HEK293 (cell line): ENCODE measurements around the gene KRT15.
A peak's percentile ranks its signal among the peaks of the same experiment; 100 is the strongest.

Experiments used
- CTCF ChIA-PET: fragments of 350-600 bp; formaldehyde crosslinking; extraction: SDS; loops from one replicate; lab custom pipeline; 2021; ENCODE audit warnings: antibody characterized with exemption; lab: Yijun Ruan, JAX
- POLR2A ChIA-PET: fragments of 300-600 bp; formaldehyde crosslinking; extraction: SDS; loops from one replicate; lab custom pipeline; 2020; ENCODE audit warnings: antibody characterized with exemption, inconsistent platforms; lab: Yijun Ruan, JAX
- H3K27ac ChIP-seq: fragments of 200-500 bp; sonication (Bioruptor generic); 2 replicates; pipeline ENCODE4 v1.5.1; 2014; ENCODE audit warnings: low read depth, low read length, control low read depth, inconsistent platforms; ENCODE audit errors: extremely low read depth
- H3K36me3 ChIP-seq, 2 experiments: fragments of 200-500 bp in 1 of 2; sonication (Bioruptor generic) in 1 of 2; 1 replicate in 1 of 2; 2 replicates in 1 of 2; pipeline ENCODE4 v1.5.1; 2014 to 2017; ENCODE audit warnings: inconsistent platforms in 2 of 2, low read length in 2 of 2; ENCODE audit not compliant: control insufficient read depth in 2 of 2, insufficient read depth in 1 of 2
- H3K4me1 ChIP-seq: fragments of 200-500 bp; sonication (Bioruptor generic); 2 replicates; pipeline ENCODE4 v1.5.1; 2014; ENCODE audit warnings: mild to moderate bottlenecking, low read length, inconsistent platforms; ENCODE audit not compliant: control insufficient read depth, insufficient read depth
- H3K4me3 ChIP-seq: 2 replicates; pipeline ENCODE4 v1.5.1; 2011; ENCODE audit warnings: low read depth, mild to moderate bottlenecking, control low read depth, low read length, moderate library complexity
- H3K9me3 ChIP-seq: fragments of 200-500 bp; sonication (Bioruptor generic); 2 replicates; pipeline ENCODE4 v1.5.1; 2014; ENCODE audit warnings: low read depth, low read length, inconsistent platforms; ENCODE audit not compliant: control insufficient read depth, insufficient read depth
- GLI4 ChIP-seq: fragments of 450-650 bp; formaldehyde crosslinking; IDR thresholded peaks from 2 replicates; pipeline ENCODE4 v1.5.1; 2016; ENCODE audit warnings: missing biosample characterization, missing genetic modification characterization
- GLIS1 ChIP-seq: fragments of 450-650 bp; formaldehyde crosslinking; IDR thresholded peaks from 2 replicates; pipeline ENCODE4 v1.5.1; 2016; ENCODE audit warnings: missing biosample characterization, missing genetic modification characterization
- HOXA7 ChIP-seq: sonication (generic); formaldehyde crosslinking; IDR thresholded peaks from 2 replicates; pipeline ENCODE4 v1.8.1; 2022; ENCODE audit warnings: missing genetic modification reagents, borderline replicate concordance
- OVOL3 ChIP-seq: fragments of 450-650 bp; formaldehyde crosslinking; IDR thresholded peaks from 2 replicates; pipeline ENCODE4 v1.5.1; 2016; ENCODE audit warnings: missing biosample characterization, missing genetic modification characterization
- REPIN1 ChIP-seq: fragments of 450-650 bp; formaldehyde crosslinking; IDR thresholded peaks from 2 replicates; pipeline ENCODE4 v1.5.1; 2017; ENCODE audit warnings: missing biosample characterization, missing genetic modification characterization, low read depth
- SP3 ChIP-seq: fragments of 450-650 bp; formaldehyde crosslinking; IDR thresholded peaks from 2 replicates; pipeline ENCODE4 v1.5.1; 2016; ENCODE audit warnings: missing biosample characterization, missing genetic modification characterization
- ZBTB20 ChIP-seq: fragments of 450-650 bp; formaldehyde crosslinking; IDR thresholded peaks from 2 replicates; pipeline ENCODE4 v1.5.1; 2016; ENCODE audit warnings: missing biosample characterization, missing genetic modification characterization
- ZBTB21 ChIP-seq: fragments of 450-650 bp; formaldehyde crosslinking; IDR thresholded peaks from 2 replicates; pipeline ENCODE4 v1.5.1; 2017; ENCODE audit warnings: missing biosample characterization, missing genetic modification characterization
- ZFP3 ChIP-seq: fragments of 450-650 bp; formaldehyde crosslinking; IDR thresholded peaks from 2 replicates; pipeline ENCODE4 v1.5.1; 2016; ENCODE audit warnings: low read depth, missing biosample characterization, missing genetic modification characterization
- ZFP41 ChIP-seq: fragments of 450-650 bp; formaldehyde crosslinking; IDR thresholded peaks from 2 replicates; pipeline ENCODE4 v1.5.1; 2016; ENCODE audit warnings: missing biosample characterization, missing genetic modification characterization, borderline replicate concordance
- ZNF140 ChIP-seq: fragments of 450-650 bp; formaldehyde crosslinking; IDR thresholded peaks from 2 replicates; pipeline ENCODE4 v1.5.1; 2016; ENCODE audit warnings: missing biosample characterization, missing genetic modification characterization
- ZNF157 ChIP-seq: fragments of 450-650 bp; formaldehyde crosslinking; IDR thresholded peaks from 2 replicates; pipeline ENCODE4 v1.5.1; 2016; ENCODE audit warnings: missing biosample characterization, missing genetic modification characterization
- ZNF2 ChIP-seq: fragments of 450-650 bp; formaldehyde crosslinking; IDR thresholded peaks from 2 replicates; pipeline ENCODE4 v1.5.1; 2016; ENCODE audit warnings: missing biosample characterization, missing genetic modification characterization
- ZNF223 ChIP-seq: fragments of 450-650 bp; formaldehyde crosslinking; IDR thresholded peaks from 2 replicates; pipeline ENCODE4 v1.5.1; 2016; ENCODE audit warnings: missing biosample characterization, missing genetic modification characterization
- ZNF266 ChIP-seq: fragments of 450-650 bp; formaldehyde crosslinking; IDR thresholded peaks from 2 replicates; pipeline ENCODE4 v1.5.1; 2016; ENCODE audit warnings: missing biosample characterization, missing genetic modification characterization, low read depth
- ZNF433 ChIP-seq: fragments of 450-650 bp; formaldehyde crosslinking; IDR thresholded peaks from 2 replicates; pipeline ENCODE4 v1.5.1; 2016; ENCODE audit warnings: missing biosample characterization, missing genetic modification characterization, low read depth
- ZNF48 ChIP-seq: fragments of 450-650 bp; formaldehyde crosslinking; IDR thresholded peaks from 2 replicates; pipeline ENCODE4 v1.5.1; 2016; ENCODE audit warnings: missing biosample characterization, missing genetic modification characterization
- ZNF610 ChIP-seq: fragments of 450-650 bp; formaldehyde crosslinking; IDR thresholded peaks from 2 replicates; pipeline ENCODE4 v1.5.1; 2016; ENCODE audit warnings: missing biosample characterization, missing genetic modification characterization, borderline replicate concordance
- ZNF624 ChIP-seq: fragments of 450-650 bp; formaldehyde crosslinking; IDR thresholded peaks from 2 replicates; pipeline ENCODE4 v1.5.1; 2017; ENCODE audit warnings: missing biosample characterization, missing genetic modification characterization
- ZNF670 ChIP-seq: fragments of 450-650 bp; formaldehyde crosslinking; IDR thresholded peaks from 2 replicates; pipeline ENCODE4 v1.5.1; 2016; ENCODE audit warnings: missing biosample characterization, missing genetic modification characterization, low read depth
- ZSCAN4 ChIP-seq: fragments of 450-650 bp; formaldehyde crosslinking; IDR thresholded peaks from 2 replicates; pipeline ENCODE4 v1.5.1; 2017; ENCODE audit warnings: missing biosample characterization, missing genetic modification characterization
- TF ChIP-seq, protein P1 (sequence below): fragments of 450-650 bp; formaldehyde crosslinking; IDR thresholded peaks from 2 replicates; pipeline ENCODE4 v1.5.1; 2016; ENCODE audit warnings: missing biosample characterization, missing genetic modification characterization

Gene KRT15

DNA sequence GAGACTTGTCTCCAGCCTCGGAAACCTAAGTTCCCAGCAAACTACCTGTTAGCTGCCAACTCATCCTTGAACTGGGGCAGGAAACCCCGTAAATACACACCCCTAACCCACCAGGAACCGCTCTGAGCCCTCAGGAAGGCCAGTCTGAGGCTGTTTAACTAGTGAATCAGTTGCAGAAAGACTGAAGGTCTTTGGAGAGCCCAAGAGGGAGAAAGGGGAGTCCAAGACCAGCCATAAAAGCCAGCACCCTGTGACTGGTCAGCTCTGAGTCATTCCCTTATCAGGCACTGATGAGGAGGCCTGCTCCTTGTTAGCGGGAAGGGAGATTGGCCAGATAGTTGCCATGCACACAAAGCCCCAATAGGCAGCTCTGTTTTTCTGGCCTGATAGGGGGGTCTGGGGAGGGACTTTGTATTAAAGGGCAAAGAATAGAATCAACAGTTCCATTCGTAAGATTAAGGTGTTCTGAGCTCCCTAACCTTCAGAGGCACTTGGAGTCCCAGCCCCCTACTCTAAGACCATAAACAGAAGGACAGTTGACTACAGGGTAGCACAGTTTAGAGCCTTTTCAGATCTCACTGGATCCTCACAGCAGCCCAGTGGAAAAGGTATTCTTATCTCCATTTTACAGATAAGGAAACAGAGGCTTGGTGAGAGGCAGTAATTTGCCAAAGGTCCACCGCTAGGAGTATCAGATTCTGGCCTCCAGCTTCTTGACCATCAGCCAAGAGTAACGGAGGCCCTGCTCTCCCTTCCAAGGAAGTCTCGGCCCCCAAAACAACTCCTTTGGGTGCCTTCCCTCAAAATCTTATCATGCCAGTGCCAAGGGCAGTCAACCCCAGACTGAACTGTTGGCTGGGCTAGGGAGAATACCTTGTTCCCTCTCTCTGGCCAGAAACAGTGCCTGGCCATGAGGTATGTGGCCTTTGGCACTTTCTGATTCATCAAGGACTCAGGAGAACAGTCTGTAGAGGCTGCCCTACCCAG, 11.7 kb upstream of the KRT15 start (continued):
- no peak for TF ChIP-seq ZNF223 (tag by site-specific recombination)
- no peak for TF ChIP-seq SP3
- TF ChIP-seq ZNF624 (tag by site-specific recombination), result no peak
- no peak for TF ChIP-seq ZNF670 (tag by site-specific recombination)

DNA sequence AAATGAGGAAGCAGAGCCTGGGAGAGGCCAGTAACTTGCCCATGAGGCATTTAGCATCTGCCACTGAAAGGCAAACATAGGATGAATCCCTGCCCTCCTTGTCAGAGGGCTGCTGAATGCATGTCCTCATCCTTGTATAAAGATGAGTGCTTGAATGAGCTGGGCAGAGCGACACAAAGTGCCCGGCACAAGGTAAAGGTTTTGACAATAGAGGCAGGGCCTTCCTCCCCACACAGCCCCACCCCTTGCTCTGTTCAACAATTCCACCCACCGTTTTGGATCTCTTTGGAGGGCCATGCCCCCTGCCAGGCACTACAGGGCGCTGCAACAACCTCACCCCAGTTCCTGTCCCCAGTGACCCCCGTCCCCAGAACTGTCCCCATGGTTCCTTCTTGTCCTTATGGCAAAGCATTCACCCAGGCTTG, 10.8 kb upstream of the KRT15 start:
- H3K4me3 ChIP-seq, result no peak overlapping the region
- POLR2A ChIA-PET, result interaction anchor here (1.6 to 1.8 kb wide), 2 partner anchors 136 to 159 kb away, joined by 5 to 13 read pairs; partner anchors contain the start of gene EIF1
- peaks cover 14% of the 10 kb centered on the region for H3K4me1 ChIP-seq

DNA sequence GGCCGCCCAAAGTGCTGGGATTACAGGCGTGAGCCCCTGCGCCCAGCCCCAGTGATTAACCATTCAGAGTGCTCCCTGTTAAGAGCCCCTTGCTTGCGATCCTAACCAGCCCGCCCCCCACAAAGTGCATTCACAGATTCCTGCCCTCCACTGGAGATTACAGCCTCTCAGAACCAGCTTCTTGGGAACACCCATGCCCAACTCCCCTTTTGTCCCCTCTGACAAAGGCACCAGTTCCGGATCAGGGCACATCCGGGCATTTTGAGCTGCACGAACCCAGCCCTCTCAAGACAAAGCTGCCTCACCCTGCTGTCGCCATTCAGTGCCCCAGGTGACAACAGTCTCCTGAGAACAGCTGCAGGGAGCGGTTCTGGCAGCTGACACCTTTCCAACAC, 10.3 kb upstream of the KRT15 start:
- Histone ChIP-seq H3K36me3 (no peaks in the 10 kb centered on the region; a peak in 2 of 3 replicates), H3K27ac (peak overlapping the region; percentile 21; the same call in 1 of the 2 replicates), H3K4me1 (peaks cover 14% of the 10 kb centered on the region), H3K9me3 (no peaks in the 10 kb centered on the region), H3K4me3 (no peak overlapping the region)
- TF ChIP-seq ZNF157 (tag by site-specific recombination), result no peak
- TF ChIP-seq REPIN1 (tag by site-specific recombination), result no peak
- TF ChIP-seq OVOL3 (tag by site-specific recombination), result no peak
- TF ChIP-seq GLI4, result peak; percentile 46; the same call in 1 of the 2 replicates
- TF ChIP-seq, protein P1, sequence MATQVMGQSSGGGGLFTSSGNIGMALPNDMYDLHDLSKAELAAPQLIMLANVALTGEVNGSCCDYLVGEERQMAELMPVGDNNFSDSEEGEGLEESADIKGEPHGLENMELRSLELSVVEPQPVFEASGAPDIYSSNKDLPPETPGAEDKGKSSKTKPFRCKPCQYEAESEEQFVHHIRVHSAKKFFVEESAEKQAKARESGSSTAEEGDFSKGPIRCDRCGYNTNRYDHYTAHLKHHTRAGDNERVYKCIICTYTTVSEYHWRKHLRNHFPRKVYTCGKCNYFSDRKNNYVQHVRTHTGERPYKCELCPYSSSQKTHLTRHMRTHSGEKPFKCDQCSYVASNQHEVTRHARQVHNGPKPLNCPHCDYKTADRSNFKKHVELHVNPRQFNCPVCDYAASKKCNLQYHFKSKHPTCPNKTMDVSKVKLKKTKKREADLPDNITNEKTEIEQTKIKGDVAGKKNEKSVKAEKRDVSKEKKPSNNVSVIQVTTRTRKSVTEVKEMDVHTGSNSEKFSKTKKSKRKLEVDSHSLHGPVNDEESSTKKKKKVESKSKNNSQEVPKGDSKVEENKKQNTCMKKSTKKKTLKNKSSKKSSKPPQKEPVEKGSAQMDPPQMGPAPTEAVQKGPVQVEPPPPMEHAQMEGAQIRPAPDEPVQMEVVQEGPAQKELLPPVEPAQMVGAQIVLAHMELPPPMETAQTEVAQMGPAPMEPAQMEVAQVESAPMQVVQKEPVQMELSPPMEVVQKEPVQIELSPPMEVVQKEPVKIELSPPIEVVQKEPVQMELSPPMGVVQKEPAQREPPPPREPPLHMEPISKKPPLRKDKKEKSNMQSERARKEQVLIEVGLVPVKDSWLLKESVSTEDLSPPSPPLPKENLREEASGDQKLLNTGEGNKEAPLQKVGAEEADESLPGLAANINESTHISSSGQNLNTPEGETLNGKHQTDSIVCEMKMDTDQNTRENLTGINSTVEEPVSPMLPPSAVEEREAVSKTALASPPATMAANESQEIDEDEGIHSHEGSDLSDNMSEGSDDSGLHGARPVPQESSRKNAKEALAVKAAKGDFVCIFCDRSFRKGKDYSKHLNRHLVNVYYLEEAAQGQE (tag by site-specific recombination), result no peak
- no peak for TF ChIP-seq ZNF433
- TF ChIP-seq GLIS1 (tag by site-specific recombination), result peak; percentile 78
- 0 out of 2 replicates have a peak, but pooled peaks have one; percentile 1 for TF ChIP-seq ZNF2
- TF ChIP-seq ZNF266 (tag by site-specific recombination), result no peak
- TF ChIP-seq ZBTB20, result no peak; the same call in 1 of the 2 replicates
- no peak for TF ChIP-seq ZBTB21 (tag by site-specific recombination)
- TF ChIP-seq ZFP41 (tag by site-specific recombination), result no peak
- no peak for TF ChIP-seq HOXA7 (CRISPR knock-in tag)
- ChIA-PET POLR2A (interaction anchor here (0.5 to 2.1 kb wide), 12 partner anchors 8 to 165 kb away, joined by 3 to 13 read pairs (median 6); partner anchors contain the start of genes EIF1 and KRT13), CTCF (interaction anchor here (0.6 to 4.8 kb wide), 6 partner anchors 13 to 647 kb away, joined by 3 to 55 read pairs (median 8); no protein-coding TSS in a partner anchor)

More for the DNA sequence above, 10.8 kb upstream of the KRT15 start:
- H3K9me3 ChIP-seq, result no peaks in the 10 kb centered on the region
- no peak for TF ChIP-seq ZSCAN4
- no peak for TF ChIP-seq ZNF670 (tag by site-specific recombination)
- TF ChIP-seq ZNF140, result 0 out of 2 replicates have a peak, but pooled peaks have one; percentile 19
- TF ChIP-seq ZNF48 (tag by site-specific recombination), result no peak
- no peak for TF ChIP-seq ZNF433
- TF ChIP-seq ZFP3, result no peak
- no peak for TF ChIP-seq ZNF610 (tag by site-specific recombination)
- CTCF ChIA-PET, result interaction anchor here (1.0 to 4.8 kb wide), 7 partner anchors 11 to 136 kb away, joined by 3 to 55 read pairs (median 7); no protein-coding TSS in a partner anchor
- no peaks in the 10 kb centered on the region; a peak in 2 of 3 replicates for H3K36me3 ChIP-seq
- H3K27ac ChIP-seq, result peak overlapping the region; percentile 32
